T-cell (primary cell): ENCODE data around the gene NR3C1. TPM values are rescaled to one million over a fixed set of nuclear protein-coding genes. Genes with fewer than 3 reads are reported as not detected.

Experiments used
- ATAC-seq, 4 experiments: fragments of 200-7000 bp in 3 of 4; fragments of 150-1000 bp in 1 of 4; cut with Tn5 transposase; replicated peaks in 1 of 4; 1 replicate in 3 of 4; 2 replicates in 1 of 4; pipeline ENCODE4 v1.10.0; 2021; ENCODE audit warnings: moderate library complexity in 3 of 4, mild to moderate bottlenecking in 2 of 4, moderate number of reproducible peaks in 1 of 4
- CTCF ChIA-PET, 2 donors: fragments of 300-600 bp; sonication (Branson Sonifier 250); formaldehyde crosslinking; loops; one replicate each; lab custom pipeline; 2022; ENCODE audit warnings: antibody characterized with exemption in 2 of 2; lab: Charles Lee
- POLR2A ChIA-PET, 2 donors: fragments of 300-600 bp; sonication (Branson Sonifier 250); formaldehyde crosslinking; loops; one replicate each; lab custom pipeline; 2022; ENCODE audit warnings: antibody characterized with exemption in 2 of 2; lab: Charles Lee
- DNase-seq, 35 experiments: peaks; one replicate each; pipeline versions ENCODE4 v3.0.0 to v3.0.0-alpha.2; 2013 to 2023
- H3K27ac ChIP-seq: one replicate; pipeline ENCODE4 v1.5.1; 2013; ENCODE audit warnings: low read length
- H3K27me3 ChIP-seq, 2 experiments: replicated peaks in 1 of 2; 1 replicate in 1 of 2; 2 replicates in 1 of 2; pipeline versions ENCODE4 v1.6.1 to v1.7.0; 2013; ENCODE audit warnings: low read length in 1 of 2, mixed read lengths in 1 of 2; ENCODE audit not compliant: control insufficient read depth in 2 of 2, insufficient read depth in 2 of 2; ENCODE audit errors: extremely low read depth in 1 of 2
- H3K36me3 ChIP-seq, 2 donors: 1 replicate in 1 of 2; 2 replicates in 1 of 2; pipeline versions ENCODE4 v1.6.1 to v1.7.0; 2013; ENCODE audit warnings: low read length in 1 of 2; ENCODE audit not compliant: control insufficient read depth in 2 of 2, insufficient read depth in 1 of 2; ENCODE audit errors: extremely low read depth in 1 of 2
- H3K4me1 ChIP-seq, 2 experiments: 1 replicate in 1 of 2; 2 replicates in 1 of 2; pipeline versions ENCODE4 v1.6.1 to v1.7.0; 2013; ENCODE audit warnings: low read length in 2 of 2, mixed read lengths in 1 of 2; ENCODE audit not compliant: insufficient read depth in 2 of 2, control insufficient read depth in 1 of 2; ENCODE audit errors: extremely low read depth in 1 of 2
- H3K4me3 ChIP-seq, 2 donors: 1 replicate in 1 of 2; 2 replicates in 1 of 2; pipeline versions ENCODE4 v1.5.1 to v1.7.0; 2013; ENCODE audit warnings: mild to moderate bottlenecking in 2 of 2, low read length in 1 of 2, moderate library complexity in 1 of 2; ENCODE audit not compliant: control insufficient read depth in 1 of 2; ENCODE audit errors: extremely low read depth in 1 of 2
- H3K9me3 ChIP-seq: 2 replicates; pipeline ENCODE4 v1.7.0; 2013
- H3K27ac Mint-ChIP-seq, 2 donors: one replicate each; pipeline ENCODE4 v1.8.0; 2020 to 2021; ENCODE audit warnings: mild to moderate bottlenecking in 2 of 2, mixed read lengths in 2 of 2
- H3K27me3 Mint-ChIP-seq, 2 donors: one replicate each; pipeline ENCODE4 v1.8.0; 2021 to 2022; ENCODE audit warnings: mixed read lengths in 2 of 2
- H3K36me3 Mint-ChIP-seq: one replicate; pipeline ENCODE4 v1.8.0; 2021; ENCODE audit warnings: mixed read lengths
- H3K4me1 Mint-ChIP-seq, 3 donors: one replicate each; pipeline ENCODE4 v1.8.0; 2020 to 2022; ENCODE audit warnings: mixed read lengths in 3 of 3, mild to moderate bottlenecking in 1 of 3
- H3K4me3 Mint-ChIP-seq, 3 donors: one replicate each; pipeline ENCODE4 v1.8.0; 2020 to 2022; ENCODE audit warnings: mild to moderate bottlenecking in 3 of 3, mixed read lengths in 3 of 3, moderate library complexity in 3 of 3
- H3K9me3 Mint-ChIP-seq, 3 donors: one replicate each; pipeline ENCODE4 v1.8.0; 2020 to 2022; ENCODE audit warnings: mixed read lengths in 3 of 3
- WGBS: methylation state at CpG from one replicate; pipeline ENCODE4 v1.1.5; 2013; ENCODE audit warnings: missing lambda C conversion rate; ENCODE audit not compliant: insufficient coverage; 5-methylcytosine and 5-hydroxymethylcytosine counted together
- total RNA-seq, 35 experiments: library from RNA in 6 of 35; stranded (reverse) in 6 of 35; fragments of 120-200 nt in 1 of 35; gene quantifications; one replicate each; pipeline versions ENCODE4 v1.2.1 to v1.2.4 and lab custom pipeline; 2013 to 2026

The NR3C1 gene
- total RNA-seq, 5 donors from 2014 or later (not counting 1 experiment from before 2014, with no cell fraction given), result 108 to 156 (median 122) TPM

DNA sequence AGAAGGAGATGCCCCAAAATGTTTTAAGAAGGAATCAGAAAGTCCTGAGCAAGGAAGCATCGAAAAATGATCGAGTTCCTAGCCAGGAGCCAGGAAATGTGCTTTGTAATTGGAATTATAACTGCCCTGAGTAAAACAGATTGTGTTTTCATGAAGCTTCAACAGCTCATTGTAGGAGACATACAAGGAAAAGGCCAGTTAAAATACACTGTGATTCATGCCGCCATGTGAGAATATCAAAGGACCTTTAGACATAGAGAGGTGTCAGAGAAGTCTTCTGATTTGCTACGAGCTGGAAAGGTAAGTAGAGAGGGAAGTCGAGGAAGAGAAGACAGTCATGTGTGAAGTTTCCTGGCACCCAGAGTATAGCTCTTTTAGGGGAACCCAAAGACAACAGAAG is 60.9 kb downstream of the NR3C1 start:
- Histone ChIP-seq H3K9me3 (no peaks in the 10 kb centered on the region), H3K4me3 (no peak overlapping the region), H3K36me3 (no peaks in the 10 kb centered on the region), H3K4me1 (peaks cover 2 to 11% of the 10 kb centered on the region in 2 experiments), H3K27me3 (no peaks in the 10 kb centered on the region), H3K27ac (no peak overlapping the region)
- ChIA-PET CTCF (interaction anchor here in 1 of 2 donors (1.2 kb wide), 1 partner anchor 18 kb away, joined by 3 read pairs; no protein-coding TSS in a partner anchor), POLR2A (interaction anchor here in 1 of 2 donors (0.5 kb wide), 1 partner anchor 529 kb away, joined by 3 read pairs; no protein-coding TSS in a partner anchor)
- Mint-ChIP-seq H3K36me3 (peaks cover 29% of the 10 kb centered on the region), H3K9me3 (no peaks in the 10 kb centered on the region), H3K4me3 (no peak overlapping the region), H3K4me1 (peaks cover 39 to 65% (median 57%) of the 10 kb centered on the region in 3 donors), H3K27ac (no peak overlapping the region), H3K27me3 (no peaks in the 10 kb centered on the region)
- DNase-seq, result no peak
- no peak for ATAC-seq
- 100% methylated on average over 3 of the region's 5 CpGs for WGBS

- H3K4me3 Mint-ChIP-seq, result no peak overlapping the region
- no CpG with 5 or more reads among the region's 4 CpGs for WGBS
- no peak overlapping the region for H3K4me3 ChIP-seq
- H3K9me3 ChIP-seq, result no peaks in the 10 kb centered on the region
- H3K36me3 ChIP-seq, result no peaks in the 10 kb centered on the region
- H3K9me3 Mint-ChIP-seq, result no peaks in the 10 kb centered on the region
- H3K36me3 Mint-ChIP-seq, result peaks cover 30% of the 10 kb centered on the region
- H3K27ac ChIP-seq, result no peak overlapping the region
- POLR2A ChIA-PET, result interaction anchor here in 1 of 2 donors (0.5 kb wide), 2 partner anchors 17 to 530 kb away, joined by 3 read pairs; no protein-coding TSS in a partner anchor
- ATAC-seq (no peak), DNase-seq (no peak)
- H3K27me3 Mint-ChIP-seq, result no peaks in the 10 kb centered on the region
- peaks cover 39 to 60% (median 58%) of the 10 kb centered on the region in 3 donors for H3K4me1 Mint-ChIP-seq
- H3K27ac Mint-ChIP-seq, result no peak overlapping the region
- peaks cover 2 to 5% of the 10 kb centered on the region in 2 experiments for H3K4me1 ChIP-seq
- CTCF ChIA-PET, result interaction anchor here in 1 of 2 donors (1.2 kb wide), 1 partner anchor 19 kb away, joined by 3 read pairs; no protein-coding TSS in a partner anchor
- H3K27me3 ChIP-seq, result no peaks in the 10 kb centered on the region
These were observed 61.5 kb downstream of the NR3C1 start for GRCh38 chr5:143341807-143342570.

GRCh38 chr5:143340891-143341685 is 62.4 kb downstream of the NR3C1 start:
- Histone ChIP-seq H3K36me3 (no peaks in the 10 kb centered on the region), H3K4me3 (no peak overlapping the region), H3K27ac (no peak overlapping the region), H3K27me3 (no peaks in the 10 kb centered on the region), H3K4me1 (peaks cover 0 to 2% of the 10 kb centered on the region in 2 experiments), H3K9me3 (no peaks in the 10 kb centered on the region)
- ATAC-seq (no peak), DNase-seq (no peak)
- peak overlapping the region; percentile 23 to 31 for H3K27ac Mint-ChIP-seq
- peaks cover 38 to 58% (median 57%) of the 10 kb centered on the region in 3 donors for H3K4me1 Mint-ChIP-seq
- WGBS, result no CpG with 5 or more reads among the region's 3 CpGs
- no peak overlapping the region for H3K4me3 Mint-ChIP-seq
- CTCF ChIA-PET, result no interaction called here
- POLR2A ChIA-PET, result interaction anchor here in 1 of 2 donors (0.5 kb wide), 1 partner anchor 18 kb away, joined by 3 read pairs; no protein-coding TSS in a partner anchor
- H3K27me3 Mint-ChIP-seq, result no peaks in the 10 kb centered on the region
- peaks cover 35% of the 10 kb centered on the region for H3K36me3 Mint-ChIP-seq
- no peaks in the 10 kb centered on the region for H3K9me3 Mint-ChIP-seq

- Mint-ChIP-seq H3K27me3 (no peaks in the 10 kb centered on the region), H3K9me3 (no peaks in the 10 kb centered on the region), H3K27ac (peak overlapping the region in 1 of 2 donors; percentile 23), H3K36me3 (peaks cover 43% of the 10 kb centered on the region), H3K4me3 (no peak overlapping the region), H3K4me1 (peaks cover 49 to 62% (median 57%) of the 10 kb centered on the region in 3 donors)
- H3K4me1 ChIP-seq, result no peaks in the 10 kb centered on the region
- peak in 1 of 4 experiments; percentile 31 for ATAC-seq
- H3K9me3 ChIP-seq, result no peaks in the 10 kb centered on the region
- no peaks in the 10 kb centered on the region for H3K36me3 ChIP-seq
- DNase-seq, result no peak
- WGBS, result 100% methylated on average over 1 of the region's 2 CpGs
- no peak overlapping the region for H3K4me3 ChIP-seq
- ChIA-PET CTCF (interaction anchor here in 1 of 2 donors (0.7 kb wide), 1 partner anchor 57 kb away, joined by 3 read pairs; no protein-coding TSS in a partner anchor), POLR2A (interaction anchor here in 1 of 2 donors (0.6 kb wide), 3 partner anchors 250 to 571 kb away, joined by 3 read pairs; no protein-coding TSS in a partner anchor)
- no peaks in the 10 kb centered on the region for H3K27me3 ChIP-seq
- H3K27ac ChIP-seq, result no peak overlapping the region
These were observed 64.7 kb downstream of the NR3C1 start for GRCh38 chr5:143338658-143339366.

- Mint-ChIP-seq H3K27me3 (no peaks in the 10 kb centered on the region), H3K36me3 (peaks cover 47% of the 10 kb centered on the region), H3K27ac (no peak overlapping the region), H3K9me3 (no peaks in the 10 kb centered on the region), H3K4me3 (no peak overlapping the region), H3K4me1 (peaks cover 50 to 62% (median 53%) of the 10 kb centered on the region in 3 donors)
- ChIA-PET POLR2A (interaction anchor here in 1 of 2 donors (0.6 kb wide), 1 partner anchor 558 kb away, joined by 3 read pairs; no protein-coding TSS in a partner anchor), CTCF (interaction anchor here (0.6 to 0.7 kb wide), 3 partner anchors 10 to 177 kb away, joined by 3 to 7 read pairs (median 3); no protein-coding TSS in a partner anchor)
- Histone ChIP-seq H3K4me1 (no peaks in the 10 kb centered on the region), H3K27ac (no peak overlapping the region), H3K9me3 (no peaks in the 10 kb centered on the region), H3K36me3 (no peaks in the 10 kb centered on the region), H3K27me3 (no peaks in the 10 kb centered on the region), H3K4me3 (no peak overlapping the region)
- DNase-seq, result no peak
- ATAC-seq, result no peak
- no CpG with 5 or more reads among the region's 3 CpGs for WGBS
These were observed 65.5 kb downstream of the NR3C1 start for GRCh38 chr5:143337946-143338345.
